ENCODE data around the gene KIFC3.

KIFC3 gene

GRCh38 chr16:57741660-57742191, 60.6 kb downstream of the KIFC3 start:
- H3K27me3 ChIP-seq (ENCODE audit: control insufficient read depth, insufficient read depth, low read length) = no peaks in the 10 kb centered on the region
- peaks cover 39% of the 10 kb centered on the region for H3K36me3 ChIP-seq (ENCODE audit: control insufficient read depth, insufficient read depth, low read length)
- H3K4me1 ChIP-seq (ENCODE audit: control insufficient read depth, insufficient read depth, low read length) = peaks cover 4% of the 10 kb centered on the region
- no peak overlapping the region for H3K27ac ChIP-seq (ENCODE audit: low read depth, low read length)
- no peak overlapping the region for H3K4me3 ChIP-seq (ENCODE audit: low read depth, low read length)
- H3K9ac ChIP-seq (ENCODE audit: low read length) = no peak overlapping the region
- H3K9me3 ChIP-seq (ENCODE audit: control insufficient read depth, insufficient read depth, low read depth, low read length) = no peaks in the 10 kb centered on the region

GRCh38 chr16:57740423-57741071, 61.7 kb downstream of the KIFC3 start:
- Histone ChIP-seq H3K36me3 (ENCODE audit: control insufficient read depth, insufficient read depth, low read length) (peaks cover 39% of the 10 kb centered on the region), H3K4me3 (ENCODE audit: low read depth, low read length) (no peak overlapping the region), H3K9ac (ENCODE audit: low read length) (no peak overlapping the region), H3K27me3 (ENCODE audit: control insufficient read depth, insufficient read depth, low read length) (no peaks in the 10 kb centered on the region), H3K27ac (ENCODE audit: low read depth, low read length) (no peak overlapping the region), H3K4me1 (ENCODE audit: control insufficient read depth, insufficient read depth, low read length) (peaks cover 10% of the 10 kb centered on the region), H3K9me3 (ENCODE audit: control insufficient read depth, insufficient read depth, low read depth, low read length) (no peaks in the 10 kb centered on the region)

- Histone ChIP-seq H3K9me3 (ENCODE audit: control insufficient read depth, insufficient read depth, low read depth, low read length) (no peaks in the 10 kb centered on the region), H3K27ac (ENCODE audit: low read depth, low read length) (no peak overlapping the region), H3K4me1 (ENCODE audit: control insufficient read depth, insufficient read depth, low read length) (peaks cover 10% of the 10 kb centered on the region), H3K36me3 (ENCODE audit: control insufficient read depth, insufficient read depth, low read length) (peaks cover 38% of the 10 kb centered on the region), H3K4me3 (ENCODE audit: low read depth, low read length) (no peak overlapping the region), H3K9ac (ENCODE audit: low read length) (no peak overlapping the region), H3K27me3 (ENCODE audit: control insufficient read depth, insufficient read depth, low read length) (no peaks in the 10 kb centered on the region)
Measured at GRCh38 chr16:57739756-57740422, 62.4 kb downstream of the KIFC3 start.

- no peak overlapping the region for H3K9ac ChIP-seq (ENCODE audit: low read length)
- no peak overlapping the region for H3K27ac ChIP-seq (ENCODE audit: low read depth, low read length)
- H3K4me3 ChIP-seq (ENCODE audit: low read depth, low read length) = no peak overlapping the region
- no peaks in the 10 kb centered on the region for H3K9me3 ChIP-seq (ENCODE audit: control insufficient read depth, insufficient read depth, low read depth, low read length)
- H3K4me1 ChIP-seq (ENCODE audit: control insufficient read depth, insufficient read depth, low read length) = peaks cover 10% of the 10 kb centered on the region
- peaks cover 28% of the 10 kb centered on the region for H3K36me3 ChIP-seq (ENCODE audit: control insufficient read depth, insufficient read depth, low read length)
- no peaks in the 10 kb centered on the region for H3K27me3 ChIP-seq (ENCODE audit: control insufficient read depth, insufficient read depth, low read length)
Measured at GRCh38 chr16:57738844-57739243, 63.4 kb downstream of the KIFC3 start.

GRCh38 chr16:57736419-57737351, 65.6 kb downstream of the KIFC3 start:
- peaks cover 17% of the 10 kb centered on the region for H3K36me3 ChIP-seq (ENCODE audit: control insufficient read depth, insufficient read depth, low read length)
- H3K9ac ChIP-seq (ENCODE audit: low read length) = peak overlapping the region; percentile 61
- H3K4me3 ChIP-seq (ENCODE audit: low read depth, low read length) = peak overlapping the region; percentile 81
- no peaks in the 10 kb centered on the region for H3K27me3 ChIP-seq (ENCODE audit: control insufficient read depth, insufficient read depth, low read length)
- peaks cover 10% of the 10 kb centered on the region for H3K4me1 ChIP-seq (ENCODE audit: control insufficient read depth, insufficient read depth, low read length)
- H3K9me3 ChIP-seq (ENCODE audit: control insufficient read depth, insufficient read depth, low read depth, low read length) = peaks cover 4% of the 10 kb centered on the region; the same call in 1 of the 2 replicates
- H3K27ac ChIP-seq (ENCODE audit: low read depth, low read length) = no peak overlapping the region; the same call in 1 of the 2 replicates

- Histone ChIP-seq H3K27me3 (ENCODE audit: control insufficient read depth, insufficient read depth, low read length) (no peaks in the 10 kb centered on the region), H3K4me3 (ENCODE audit: low read depth, low read length) (peak within 1 kb of the TSS; percentile 81), H3K36me3 (ENCODE audit: control insufficient read depth, insufficient read depth, low read length) (peaks cover 15% of the 10 kb centered on the region), H3K9me3 (ENCODE audit: control insufficient read depth, insufficient read depth, low read depth, low read length) (peaks cover 4% of the 10 kb centered on the region; the same call in 1 of the 2 replicates), H3K4me1 (ENCODE audit: control insufficient read depth, insufficient read depth, low read length) (peaks cover 13% of the 10 kb centered on the region), H3K27ac (ENCODE audit: low read depth, low read length) (peak within 1 kb of the TSS; percentile 91), H3K9ac (ENCODE audit: low read length) (peak within 1 kb of the TSS; percentile 93)
Measured at GRCh38 chr16:57735755-57736418, 66.4 kb downstream of the KIFC3 start, which contains the start of gene KATNB1. KATNB1 (plus strand) TSS chr16:57735770; CDS start chr16:57737244, 1,474 bp downstream.

- H3K4me3 ChIP-seq (ENCODE audit: low read depth, low read length) = peak overlapping the region; percentile 81
- H3K27me3 ChIP-seq (ENCODE audit: control insufficient read depth, insufficient read depth, low read length) = no peaks in the 10 kb centered on the region
- peaks cover 13% of the 10 kb centered on the region for H3K36me3 ChIP-seq (ENCODE audit: control insufficient read depth, insufficient read depth, low read length)
- H3K9ac ChIP-seq (ENCODE audit: low read length) = peak overlapping the region; percentile 93
- peaks cover 14% of the 10 kb centered on the region for H3K4me1 ChIP-seq (ENCODE audit: control insufficient read depth, insufficient read depth, low read length)
- peak overlapping the region; percentile 91 for H3K27ac ChIP-seq (ENCODE audit: low read depth, low read length)
- peaks cover 4% of the 10 kb centered on the region; the same call in 1 of the 2 replicates for H3K9me3 ChIP-seq (ENCODE audit: control insufficient read depth, insufficient read depth, low read depth, low read length)
Measured at GRCh38 chr16:57734925-57735754, 67.2 kb downstream of the KIFC3 start.

GRCh38 chr16:57734308-57734924, 67.9 kb downstream of the KIFC3 start:
- Histone ChIP-seq H3K36me3 (ENCODE audit: control insufficient read depth, insufficient read depth, low read length) (peaks cover 11% of the 10 kb centered on the region), H3K27me3 (ENCODE audit: control insufficient read depth, insufficient read depth, low read length) (no peaks in the 10 kb centered on the region), H3K9ac (ENCODE audit: low read length) (peak overlapping the region; percentile 93), H3K27ac (ENCODE audit: low read depth, low read length) (peak overlapping the region; percentile 91), H3K4me1 (ENCODE audit: control insufficient read depth, insufficient read depth, low read length) (peaks cover 14% of the 10 kb centered on the region), H3K9me3 (ENCODE audit: control insufficient read depth, insufficient read depth, low read depth, low read length) (peaks cover 4% of the 10 kb centered on the region; the same call in 1 of the 2 replicates), H3K4me3 (ENCODE audit: low read depth, low read length) (peak overlapping the region; percentile 81)

GRCh38 chr16:57732714-57733113, 69.6 kb downstream of the KIFC3 start:
- Histone ChIP-seq H3K36me3 (ENCODE audit: control insufficient read depth, insufficient read depth, low read length) (0 out of 2 replicates have a peak, but pooled peaks cover 5% of the 10 kb centered on the region), H3K9ac (ENCODE audit: low read length) (no peak overlapping the region), H3K27me3 (ENCODE audit: control insufficient read depth, insufficient read depth, low read length) (no peaks in the 10 kb centered on the region), H3K27ac (ENCODE audit: low read depth, low read length) (no peak overlapping the region), H3K9me3 (ENCODE audit: control insufficient read depth, insufficient read depth, low read depth, low read length) (peaks cover 4% of the 10 kb centered on the region; the same call in 1 of the 2 replicates), H3K4me1 (ENCODE audit: control insufficient read depth, insufficient read depth, low read length) (peaks cover 14% of the 10 kb centered on the region), H3K4me3 (ENCODE audit: low read depth, low read length) (no peak overlapping the region)
